HG03558 (cell line): ENCODE data around the gene SLC5A1.

ENCODE experiments used
- ATAC-seq: cut with Tn5 transposase; IDR thresholded peaks from one replicate; pipeline ENCODE4 v1.9.1; 2021; ENCODE audit warnings: moderate number of reproducible peaks; ENCODE audit not compliant: unreplicated experiment; ENCODE audit errors: extremely low read depth

SLC5A1 gene

DNA sequence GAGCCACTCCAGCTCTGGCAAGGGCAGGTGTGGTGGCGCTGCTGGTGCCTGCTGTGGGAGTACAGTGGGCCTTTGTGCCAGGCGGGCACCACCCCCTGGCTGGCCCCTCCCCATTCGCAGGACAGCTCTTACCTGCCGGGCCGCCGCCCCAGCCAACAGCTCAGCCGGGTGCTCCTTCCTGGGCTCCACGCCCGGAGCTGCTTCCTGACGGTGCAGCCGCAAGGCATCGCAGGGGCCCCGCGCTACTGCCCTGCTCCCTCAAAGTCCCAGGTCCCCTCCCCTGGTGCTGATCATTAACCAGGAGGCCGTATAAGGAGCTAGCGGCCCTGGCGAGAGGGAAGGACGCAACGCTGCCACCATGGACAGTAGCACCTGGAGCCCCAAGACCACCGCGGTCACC lies at the start of gene SLC5A1:
Gene SLC5A1, plus strand, starts transcription at position 338 of the 400 bp plus-strand sequence. Its CDS starts 21 bp downstream, at position 359.
- ATAC-seq, result no peak

DNA sequence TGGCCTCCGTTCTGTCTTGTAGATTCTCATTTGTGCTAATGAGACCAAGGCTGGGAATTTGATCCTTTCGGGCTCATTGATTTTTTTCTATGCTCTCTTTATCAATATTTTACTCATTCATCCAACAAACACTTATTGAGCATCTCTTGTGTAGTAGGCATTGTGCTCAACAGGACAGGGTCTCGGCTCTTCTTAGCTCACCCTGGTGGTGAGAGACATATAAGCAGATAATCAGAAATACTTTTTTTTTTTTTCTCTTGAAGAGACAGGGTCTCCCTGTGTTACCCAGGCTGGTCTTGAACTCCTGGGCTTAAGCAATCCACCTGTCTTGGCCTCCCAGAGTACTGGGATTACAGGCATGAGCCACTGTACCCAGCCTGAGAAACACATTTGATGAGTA lies 48.0 kb upstream of the SLC5A1 start:
- ATAC-seq, result no peak

DNA sequence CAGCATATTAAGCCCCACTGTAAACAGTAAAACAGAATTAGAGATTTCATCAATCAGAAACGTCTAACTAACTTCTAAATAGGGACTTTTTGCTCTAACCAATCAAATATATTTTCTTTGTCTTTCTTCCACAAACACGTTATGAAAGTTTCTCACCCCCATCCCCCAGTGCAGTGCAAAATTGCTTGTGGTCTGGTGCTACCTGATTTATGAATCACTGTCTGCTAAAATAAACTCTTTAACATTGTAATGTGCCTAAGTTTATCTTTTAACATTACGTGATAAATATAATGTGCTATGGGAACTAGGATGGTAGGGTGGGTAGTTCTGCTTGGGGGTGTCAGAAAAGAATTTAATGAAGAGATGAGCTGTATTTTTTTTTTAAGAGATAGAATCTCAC lies 47.3 kb upstream of the SLC5A1 start:
- no peak for ATAC-seq

DNA sequence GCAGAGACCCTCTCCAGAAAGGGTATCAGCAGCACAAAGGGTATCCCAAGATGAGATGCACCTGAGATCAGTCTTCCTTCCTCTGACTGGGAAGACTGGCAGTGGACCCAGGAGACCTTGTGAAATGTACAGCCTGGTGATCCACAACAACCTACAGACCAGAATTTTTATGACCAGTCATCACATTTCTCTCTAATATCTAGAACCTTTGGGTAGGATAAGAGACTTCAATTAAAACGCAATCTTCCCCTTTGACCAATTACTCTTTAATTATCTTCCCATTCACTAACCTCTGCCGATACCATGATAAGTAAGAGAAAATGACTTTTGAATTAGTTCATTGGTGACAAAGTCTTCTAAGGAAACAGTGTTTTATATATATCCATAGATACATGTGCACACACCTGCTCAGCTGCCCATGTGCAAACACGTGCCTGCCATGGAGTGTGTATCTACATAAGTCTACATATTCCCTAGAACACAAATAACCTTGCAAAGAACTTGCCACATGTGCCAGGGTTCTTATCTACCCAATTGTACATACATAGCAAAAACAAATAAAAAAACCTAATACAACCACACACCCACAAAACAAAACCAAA lies 44.2 kb upstream of the SLC5A1 start:
- ATAC-seq, result no peak

DNA sequence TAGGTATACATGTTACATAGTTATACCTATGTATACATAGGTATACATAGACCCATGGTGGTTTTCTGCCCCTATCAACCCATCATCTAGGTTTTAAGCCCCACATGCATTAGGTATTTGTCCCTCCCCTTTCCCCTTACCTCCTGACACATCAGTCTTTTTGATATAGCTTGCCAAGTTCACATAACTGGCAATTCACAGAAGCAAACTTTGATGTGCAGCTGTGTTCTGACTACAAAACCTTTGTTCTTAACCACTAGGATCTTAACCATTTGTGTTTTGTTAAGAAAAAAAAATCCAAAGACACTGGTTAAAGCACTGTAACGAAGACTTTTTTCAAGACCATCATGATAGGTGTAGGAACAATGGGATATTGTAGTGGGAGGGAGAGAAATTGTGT lies 42.9 kb upstream of the SLC5A1 start:
- ATAC-seq, result no peak

DNA sequence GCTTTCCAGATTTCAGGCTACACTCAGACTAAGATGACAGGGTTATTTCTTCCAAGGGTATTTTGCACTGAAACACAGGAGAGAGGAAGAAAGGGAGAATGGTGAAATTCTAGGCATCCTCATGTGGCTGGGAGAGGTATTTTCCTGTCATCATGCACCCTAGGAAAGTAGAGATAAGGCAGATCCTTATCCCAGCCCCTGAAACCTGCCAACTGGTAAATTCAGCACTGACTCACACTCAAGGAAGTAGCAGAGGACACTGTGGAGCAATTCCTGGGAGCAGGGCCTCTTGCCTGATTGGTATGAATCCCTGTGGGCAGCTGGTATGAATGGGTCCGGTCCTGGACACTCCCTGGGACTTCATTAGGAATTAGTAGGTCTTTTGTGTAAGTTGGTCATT lies 37.6 kb upstream of the SLC5A1 start:
- ATAC-seq, result no peak

DNA sequence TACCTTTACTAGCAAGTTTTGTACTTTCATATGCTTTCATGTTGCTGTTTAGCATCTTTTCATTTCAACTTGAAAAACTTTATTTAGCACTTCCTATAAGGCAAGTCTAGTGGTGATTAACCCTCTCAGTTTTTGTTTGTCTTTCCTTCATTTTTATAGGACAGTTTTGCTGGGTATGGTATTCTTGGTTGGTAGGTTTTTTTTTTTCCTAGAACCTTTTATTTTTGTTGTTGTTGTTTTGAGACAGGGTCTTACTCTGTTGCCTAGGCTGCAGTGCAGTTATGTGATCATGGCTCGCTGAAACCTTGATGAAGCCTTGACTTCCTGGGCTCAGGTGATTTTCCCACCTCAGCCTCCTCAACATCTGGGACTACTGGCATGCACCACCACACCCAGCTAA lies 29.9 kb upstream of the SLC5A1 start:
- no peak for ATAC-seq

DNA sequence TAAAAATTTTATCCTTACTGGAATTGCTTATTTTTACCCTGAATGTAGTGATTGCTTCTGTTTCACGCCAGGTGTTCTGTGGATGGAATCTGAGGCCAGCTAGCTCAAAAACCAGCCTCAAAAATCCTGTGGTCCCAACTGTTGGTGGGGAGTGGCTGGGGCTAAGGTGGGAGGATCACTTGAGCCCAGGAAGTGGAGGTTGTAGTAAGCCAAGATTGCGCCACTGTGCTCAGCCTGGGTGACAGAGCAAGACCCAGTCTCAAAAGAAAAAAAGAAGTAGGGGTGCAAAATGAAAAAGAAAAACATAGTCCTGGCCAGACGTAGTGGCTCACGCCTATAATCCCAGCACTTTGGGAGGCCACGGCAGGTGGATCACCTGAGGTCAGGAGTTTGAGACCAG lies 27.0 kb upstream of the SLC5A1 start:
- ATAC-seq, result no peak

DNA sequence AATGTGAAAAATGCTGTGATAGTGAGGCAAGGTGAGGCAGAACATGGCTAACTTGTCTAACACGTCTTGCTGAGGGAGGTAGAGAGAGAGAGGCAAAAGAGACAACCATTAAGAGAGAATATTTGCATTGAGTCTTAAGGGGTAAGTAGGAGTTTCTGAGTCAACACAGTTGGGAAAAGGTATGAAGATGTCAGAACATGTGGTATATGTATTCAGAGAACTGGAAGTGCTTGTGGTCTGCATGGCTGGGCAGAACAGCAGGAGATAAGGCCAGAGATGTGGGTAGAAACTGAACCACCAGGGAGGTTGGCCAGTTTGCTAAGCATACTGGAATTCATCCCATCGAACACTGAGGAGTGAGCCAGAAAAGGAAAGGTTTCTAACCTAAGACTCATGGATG lies 25.0 kb upstream of the SLC5A1 start:
- ATAC-seq, result no peak

DNA sequence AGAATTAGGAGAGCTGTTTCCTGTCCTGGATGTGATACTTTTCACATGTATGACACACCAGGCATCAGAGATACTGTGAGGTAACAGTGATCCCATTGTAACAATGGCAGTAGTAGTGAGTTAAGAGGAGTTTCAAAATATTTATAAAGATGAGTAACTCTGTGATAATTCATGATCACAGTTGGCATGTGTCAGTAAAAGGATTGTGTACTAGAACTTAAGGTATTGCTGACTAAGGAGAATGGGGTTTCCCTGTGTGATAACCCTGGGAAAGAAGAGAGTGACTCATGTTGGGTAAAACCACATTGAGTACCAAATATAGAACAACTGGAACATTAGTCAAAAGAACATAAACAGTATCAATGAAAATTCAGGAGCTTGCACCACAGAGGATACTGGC lies 22.9 kb upstream of the SLC5A1 start:
- no peak for ATAC-seq

DNA sequence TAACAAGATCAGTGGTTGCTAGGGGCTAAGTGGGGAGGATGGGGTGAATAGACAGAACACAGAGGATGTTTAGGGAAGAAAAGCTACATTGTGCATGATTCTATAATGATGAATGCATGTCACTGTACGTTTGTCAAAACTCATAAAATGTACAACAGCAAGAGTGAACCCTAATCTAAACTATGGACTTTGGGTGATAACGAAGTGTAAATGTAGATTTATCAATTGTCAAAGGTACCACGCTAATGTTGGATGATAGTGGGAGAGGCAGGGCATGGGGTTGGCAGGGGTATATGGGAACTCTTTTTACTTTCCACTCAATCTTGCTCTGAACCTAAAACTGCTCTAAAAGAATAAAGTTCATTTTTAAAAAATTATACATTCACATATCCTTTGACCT lies 21.3 kb upstream of the SLC5A1 start:
- no peak for ATAC-seq

DNA sequence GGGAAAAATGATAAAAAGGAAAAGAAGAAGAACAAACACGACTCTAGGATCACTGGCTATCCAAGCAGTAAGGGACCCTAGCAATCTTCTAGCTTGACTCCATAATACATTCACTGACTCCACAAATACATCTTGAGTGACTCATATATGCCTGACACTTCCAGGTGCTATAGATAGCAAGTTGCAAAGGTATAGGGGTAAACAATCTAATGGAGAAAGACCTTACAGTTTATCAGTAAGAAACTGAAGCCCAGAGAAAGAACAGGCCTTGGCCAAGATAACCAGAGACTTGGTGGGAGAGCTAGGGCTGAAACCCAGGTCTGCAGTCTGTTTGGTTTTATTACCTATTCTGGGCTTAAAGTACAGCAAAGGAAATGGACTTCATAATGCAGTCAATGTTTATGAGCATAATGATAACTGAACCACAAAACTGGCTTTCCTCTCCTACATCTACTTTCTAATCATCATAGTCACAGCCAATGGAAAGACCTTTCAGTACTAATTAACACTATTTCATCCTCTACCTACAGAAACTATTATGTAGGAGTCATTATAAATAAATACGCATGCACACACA lies 19.7 kb upstream of the SLC5A1 start:
- no peak for ATAC-seq

DNA sequence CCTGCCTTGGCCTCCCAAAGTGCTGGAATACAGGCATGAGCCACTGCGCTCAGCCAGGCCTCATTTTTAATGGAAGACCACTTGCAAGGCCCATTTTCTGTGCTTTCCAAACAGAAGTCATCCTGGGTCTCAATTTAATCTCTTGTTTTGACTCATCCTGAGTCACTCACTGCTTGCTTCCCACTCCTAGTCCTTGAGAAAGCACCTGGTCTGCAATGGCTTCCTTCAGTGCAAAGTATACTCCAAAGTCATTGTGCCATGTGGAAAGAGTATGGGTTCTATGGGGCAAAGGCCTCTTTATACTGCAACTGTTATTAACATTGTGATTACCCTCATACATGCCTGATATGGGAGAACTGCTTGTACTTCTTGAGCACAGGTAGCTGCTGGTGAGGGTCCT lies 18.3 kb upstream of the SLC5A1 start:
- ATAC-seq, result no peak

DNA sequence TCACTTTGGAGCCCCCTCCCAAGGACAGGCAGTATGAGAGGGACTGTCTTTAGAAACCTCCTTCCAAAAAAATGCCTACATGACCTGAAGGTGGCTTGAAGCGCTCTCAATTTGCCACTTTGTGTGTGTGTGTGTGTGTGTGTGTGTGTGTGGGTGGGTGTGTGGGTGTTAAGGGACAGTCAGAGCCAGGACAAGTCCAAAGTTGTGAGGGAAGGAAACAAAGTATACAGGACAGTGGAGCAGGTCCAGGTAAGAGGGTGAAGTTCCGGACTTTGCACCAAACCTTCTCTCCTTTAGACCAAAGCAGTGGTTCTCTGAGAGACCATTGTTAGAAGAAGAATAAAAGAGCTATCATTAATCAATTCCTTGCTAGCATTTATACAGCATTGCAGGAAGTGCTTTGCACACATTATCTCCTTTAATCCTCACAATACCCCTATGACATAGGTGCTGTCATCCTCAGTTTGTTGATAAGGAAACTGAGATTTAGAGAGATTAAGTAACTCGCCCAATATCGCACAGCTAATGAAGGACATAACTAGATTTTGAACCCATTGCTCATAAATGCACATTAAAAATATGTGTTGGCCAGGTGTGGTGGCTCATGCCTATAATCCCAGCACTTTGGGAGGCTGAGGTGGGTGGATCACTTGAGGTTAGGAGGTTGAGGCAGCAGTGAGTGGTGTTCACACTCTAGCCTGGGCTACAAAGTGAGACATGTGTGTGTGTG lies 12.4 kb upstream of the SLC5A1 start:
- ATAC-seq, result no peak

DNA sequence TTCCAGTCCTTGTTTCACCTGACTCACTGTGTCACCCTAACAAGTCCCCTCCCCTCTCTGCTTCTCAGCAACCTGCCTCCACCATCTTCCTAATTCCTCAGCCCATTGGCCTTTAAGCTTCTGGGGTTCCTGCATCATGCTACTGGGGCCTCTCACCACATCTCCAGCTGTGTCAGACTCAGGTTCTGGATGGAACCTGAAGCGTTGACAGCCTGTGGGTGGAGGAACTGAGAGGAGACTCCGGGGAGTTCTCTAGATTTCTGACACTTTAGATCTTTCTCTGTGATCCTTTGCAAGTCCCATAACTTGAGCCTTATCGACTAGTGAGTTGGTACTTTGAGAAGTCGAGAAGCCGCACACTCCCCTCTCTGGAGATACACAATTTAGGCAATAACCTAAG lies 11.6 kb upstream of the SLC5A1 start:
- no peak for ATAC-seq

DNA sequence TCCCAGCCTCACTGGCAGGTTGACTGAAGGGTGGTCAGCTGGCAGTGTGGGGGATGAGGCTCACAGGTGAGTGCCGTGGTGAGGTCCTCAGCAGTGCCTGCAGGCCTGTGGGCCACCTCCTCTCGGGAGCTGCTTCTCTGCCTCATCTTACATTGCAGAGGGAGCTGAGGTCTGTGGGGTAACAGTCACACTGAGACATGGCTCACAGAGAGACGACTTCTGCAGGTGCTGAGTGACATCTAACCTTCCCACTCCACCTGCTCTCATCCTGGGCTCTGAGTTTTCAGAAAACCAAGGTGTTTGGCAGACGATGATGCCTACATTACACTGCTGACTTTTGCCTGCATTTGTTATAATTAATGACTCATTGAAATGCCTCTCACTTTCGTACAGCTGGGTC lies 8.8 kb upstream of the SLC5A1 start:
- ATAC-seq, result no peak

DNA sequence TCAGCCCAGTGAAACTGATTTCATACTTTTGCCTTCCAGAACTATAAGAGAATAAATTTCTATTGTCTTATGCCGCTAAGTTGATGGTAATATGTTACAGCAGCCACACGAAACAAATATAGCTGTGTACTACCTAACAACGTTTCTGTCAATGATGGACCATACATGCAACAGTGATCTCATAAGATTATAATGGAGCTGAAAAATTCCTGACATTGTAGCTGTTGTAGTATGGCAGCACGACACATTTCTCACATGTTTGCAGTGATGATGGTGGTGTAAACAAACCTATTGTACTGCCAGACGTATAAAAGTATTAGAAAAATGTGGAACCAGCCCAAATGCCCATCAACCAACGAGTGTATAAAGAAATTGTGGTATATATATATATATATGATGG lies 5.8 kb upstream of the SLC5A1 start:
- ATAC-seq, result no peak

DNA sequence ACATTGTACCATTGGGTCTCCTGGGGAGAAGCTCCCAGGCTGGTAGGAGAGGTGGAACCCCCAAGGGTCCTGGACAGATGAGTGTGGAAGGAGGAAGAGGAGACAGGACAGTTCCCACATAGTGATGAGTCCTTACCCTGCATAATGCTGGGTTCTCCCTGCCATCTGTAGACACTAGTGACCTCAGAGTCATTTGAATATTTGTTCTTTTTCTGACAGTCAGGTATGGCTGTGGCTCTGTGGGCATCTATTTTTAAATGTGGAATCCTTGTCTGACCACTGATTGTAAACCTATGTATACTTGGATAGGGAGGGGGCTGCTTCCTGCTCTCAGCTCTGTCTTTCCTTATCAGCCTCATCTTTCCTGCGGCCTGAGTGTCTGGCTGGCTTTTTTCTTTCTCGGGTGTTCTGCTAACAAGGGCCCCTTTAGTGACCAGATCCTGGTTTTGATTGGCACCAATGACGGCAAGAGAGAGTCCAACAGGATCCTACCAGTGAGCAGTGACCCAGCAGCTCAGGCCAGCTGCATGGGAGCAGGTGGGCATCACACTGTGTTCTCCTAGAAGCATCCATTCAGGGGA lies 2.6 kb upstream of the SLC5A1 start:
- ATAC-seq, result no peak

DNA sequence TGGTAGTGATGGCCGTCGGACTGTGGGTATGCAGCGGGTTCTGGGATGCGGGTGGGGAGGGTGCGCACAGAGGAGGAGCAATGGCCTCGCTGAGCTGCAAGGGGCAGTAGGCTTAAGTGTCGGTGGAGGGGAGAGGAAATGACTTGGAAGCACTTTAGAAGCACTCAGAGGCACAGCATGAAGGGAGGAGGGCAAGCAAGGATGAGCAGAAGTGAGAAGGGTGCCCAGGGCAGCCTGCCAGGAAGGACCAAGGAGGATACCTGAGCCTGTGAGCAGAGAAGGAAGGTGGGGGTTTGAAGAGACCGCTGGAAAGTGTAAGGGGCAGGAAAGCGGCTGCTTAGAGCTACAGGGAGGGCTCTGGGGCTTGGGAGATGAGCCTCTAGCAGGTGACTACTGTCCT lies 330 bp downstream of the SLC5A1 start:
- ATAC-seq, result no peak

DNA sequence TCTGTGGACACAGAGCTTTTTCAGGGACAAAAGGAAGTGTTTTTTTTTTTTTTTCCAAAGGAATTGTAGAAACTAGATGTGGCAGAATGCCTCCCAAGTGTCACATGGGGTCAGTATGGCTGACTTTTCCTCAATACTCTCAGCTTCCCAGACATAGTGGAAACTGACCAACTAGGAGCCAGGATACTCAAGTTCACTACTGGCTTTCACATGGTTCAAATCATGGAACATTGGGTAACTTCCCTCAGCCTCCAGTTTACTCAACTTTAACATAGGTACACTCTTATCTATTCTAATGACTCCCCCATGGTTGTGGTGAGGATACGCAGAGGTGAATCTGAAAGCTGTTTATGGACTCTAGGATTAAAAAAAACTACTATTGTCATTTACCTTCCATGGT lies 1.4 kb downstream of the SLC5A1 start:
- no peak for ATAC-seq

DNA sequence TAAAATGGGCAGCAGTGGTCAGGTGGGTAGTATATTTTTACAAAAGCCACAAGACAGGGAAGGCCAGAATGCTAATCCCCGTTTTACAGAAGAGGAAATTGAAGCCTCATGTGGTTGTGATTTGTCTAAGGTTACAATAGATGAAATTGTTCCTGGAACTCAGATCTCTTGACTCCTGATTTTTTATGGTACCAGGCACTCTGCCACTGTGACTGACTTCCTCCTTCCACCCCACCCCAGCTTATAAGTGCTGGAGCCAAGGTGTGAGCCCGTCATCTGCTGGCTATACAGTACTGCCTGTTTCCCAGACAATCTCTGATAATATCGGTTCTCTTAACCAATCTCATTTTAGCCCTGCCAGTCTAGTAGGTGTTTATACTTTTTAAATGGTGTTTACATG lies 1.9 kb downstream of the SLC5A1 start:
- ATAC-seq, result no peak

DNA sequence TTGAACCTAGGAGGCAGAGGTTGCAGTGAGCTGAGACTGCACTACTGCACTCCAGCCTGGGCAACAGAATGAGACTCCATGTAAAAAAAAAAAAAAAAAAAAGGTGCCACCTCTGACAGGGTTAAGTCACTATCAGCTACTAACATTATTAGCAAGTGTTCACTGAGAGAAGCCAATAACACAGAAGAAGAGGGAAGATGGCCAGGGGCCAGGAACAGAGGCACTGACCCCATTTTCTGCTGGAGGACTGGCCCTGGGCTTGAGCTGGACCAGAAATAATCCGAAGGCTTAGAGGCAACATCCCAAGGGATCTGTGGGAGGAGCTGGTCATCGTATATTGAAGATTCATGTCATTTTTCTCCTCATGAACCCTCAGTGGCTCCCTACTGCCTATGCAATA lies 5.0 kb downstream of the SLC5A1 start:
- no peak for ATAC-seq
